KOPT-K1 (cell line): ENCODE data around the gene CHRNA3.

ENCODE experiments used
- H3K27ac ChIP-seq: fragments of 200-600 bp; sonication (generic); 2 replicates; pipeline ENCODE4 v1.5.1; 2016; ENCODE audit warnings: antibody characterized with exemption, mild to moderate bottlenecking, low read depth, low read length; ENCODE audit not compliant: poor library complexity, severe bottlenecking
- H3K36me3 ChIP-seq: fragments of 200-600 bp; sonication (generic); 2 replicates; pipeline ENCODE4 v1.5.1; 2017; ENCODE audit warnings: antibody characterized with exemption, mild to moderate bottlenecking, low read length, moderate library complexity; ENCODE audit not compliant: insufficient read depth
- H3K9me3 ChIP-seq: fragments of 200-600 bp; sonication (generic); 2 replicates; pipeline ENCODE4 v1.5.1; 2017; ENCODE audit warnings: antibody characterized with exemption, low read length, mild to moderate bottlenecking; ENCODE audit not compliant: insufficient read depth, poor library complexity, severe bottlenecking

The CHRNA3 gene

DNA sequence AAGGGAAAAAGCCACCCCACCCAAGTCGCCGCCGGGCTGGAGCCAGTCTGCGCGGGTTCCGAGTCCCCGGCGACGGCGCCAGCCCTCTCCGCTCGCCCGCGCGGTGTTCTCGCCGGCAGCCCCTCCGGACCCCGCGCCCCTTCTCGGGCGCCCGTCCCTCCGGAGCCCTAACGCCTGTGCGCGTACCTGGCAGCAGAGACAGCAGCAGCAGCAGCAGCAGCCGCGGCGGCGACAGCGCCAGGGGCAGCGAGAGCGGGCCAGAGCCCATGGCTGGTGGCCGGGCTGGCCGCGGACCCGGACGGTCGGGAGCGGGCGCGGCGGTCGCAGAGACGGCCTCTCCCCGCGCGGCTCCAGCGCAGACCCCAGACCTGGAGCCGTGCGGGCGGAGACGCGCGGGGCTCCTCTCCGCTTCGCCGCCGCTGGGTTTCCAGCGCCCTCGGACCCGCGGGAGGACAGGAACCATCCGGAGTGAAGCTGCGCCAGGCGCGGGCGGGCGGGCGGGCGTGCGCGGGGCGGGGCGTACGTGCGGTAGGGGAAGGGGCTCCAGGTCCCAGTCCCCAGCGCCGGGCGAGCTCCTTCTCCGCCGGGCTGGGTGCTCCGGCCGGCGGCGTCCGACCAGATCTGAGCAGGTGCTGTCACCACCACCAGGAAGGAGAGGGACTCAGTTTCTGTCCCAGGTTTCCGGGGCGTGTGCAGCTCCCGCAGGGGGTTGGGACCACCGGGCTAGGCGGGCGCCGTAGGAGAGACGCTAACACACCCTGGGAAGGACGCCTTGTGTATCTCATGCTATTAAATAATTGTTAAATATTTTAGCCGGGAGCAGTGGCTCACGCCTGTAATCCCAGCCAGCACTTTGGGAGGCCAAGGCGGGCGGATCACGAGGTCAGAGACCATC, at the start of gene CHRNA3:
CHRNA3 (minus strand) TSS at position 470 of the 895 bp plus-strand sequence; CDS start at position 268, 202 bp downstream.
- H3K9me3 ChIP-seq = no peaks in the 10 kb centered on the region
- H3K36me3 ChIP-seq = no peaks in the 10 kb centered on the region
- H3K27ac ChIP-seq = peak within 1 kb of the TSS; percentile 10

DNA sequence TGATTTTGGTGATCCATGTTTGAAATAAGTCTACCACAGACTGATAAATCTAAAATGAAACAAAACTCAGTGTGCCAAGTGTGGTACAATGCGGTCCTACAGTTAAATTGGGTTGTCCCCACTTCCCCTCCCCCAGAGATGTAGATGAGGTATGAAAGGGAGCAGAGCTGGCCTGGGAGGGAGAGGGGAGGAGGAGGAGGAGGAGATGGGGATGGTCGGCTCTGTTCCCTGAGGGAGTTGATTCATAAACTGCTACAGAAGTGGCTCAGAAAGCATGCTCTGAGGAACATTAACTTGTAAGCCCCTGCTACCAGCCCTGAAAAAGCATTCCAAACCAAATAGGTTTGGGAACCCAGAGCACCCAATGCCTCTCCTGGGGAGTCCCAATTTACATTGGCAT, 48.2 kb upstream of the CHRNA3 start:
- H3K27ac ChIP-seq = no peak overlapping the region
- H3K36me3 ChIP-seq = no peaks in the 10 kb centered on the region
- no peaks in the 10 kb centered on the region for H3K9me3 ChIP-seq

DNA sequence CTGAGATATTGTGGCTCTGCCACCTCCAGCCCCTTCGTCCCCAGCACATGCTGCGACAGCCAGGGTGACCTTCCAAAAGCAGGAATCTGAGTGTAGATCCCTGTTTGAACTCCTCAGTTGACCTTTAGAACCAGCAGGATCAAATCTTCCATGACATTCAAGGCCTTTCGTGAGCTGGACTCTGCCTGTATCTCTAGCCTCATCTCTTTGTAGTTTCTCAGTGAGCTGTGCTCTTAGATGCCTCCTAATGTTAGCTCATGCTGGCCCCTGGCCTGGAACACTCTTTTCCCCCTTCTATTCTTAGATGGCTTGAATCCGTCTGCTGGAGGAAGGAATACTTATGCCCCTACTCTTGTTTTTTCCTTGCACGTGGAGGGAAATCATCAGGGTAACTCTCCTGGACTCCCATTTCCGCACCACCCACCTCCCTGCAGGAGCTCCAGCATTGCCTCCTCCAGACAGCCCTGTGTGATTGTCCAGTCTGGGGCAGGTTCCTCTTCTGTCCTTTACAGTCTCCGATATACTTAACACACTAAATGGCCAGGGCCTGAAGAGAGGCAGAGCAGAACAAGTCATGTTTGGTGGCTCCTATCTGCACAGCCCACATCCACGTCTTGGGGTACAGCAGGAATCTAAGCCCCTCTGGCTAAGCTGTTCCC, 46.9 kb upstream of the CHRNA3 start:
- Histone ChIP-seq H3K9me3 (no peaks in the 10 kb centered on the region), H3K27ac (no peak overlapping the region), H3K36me3 (no peaks in the 10 kb centered on the region)

DNA sequence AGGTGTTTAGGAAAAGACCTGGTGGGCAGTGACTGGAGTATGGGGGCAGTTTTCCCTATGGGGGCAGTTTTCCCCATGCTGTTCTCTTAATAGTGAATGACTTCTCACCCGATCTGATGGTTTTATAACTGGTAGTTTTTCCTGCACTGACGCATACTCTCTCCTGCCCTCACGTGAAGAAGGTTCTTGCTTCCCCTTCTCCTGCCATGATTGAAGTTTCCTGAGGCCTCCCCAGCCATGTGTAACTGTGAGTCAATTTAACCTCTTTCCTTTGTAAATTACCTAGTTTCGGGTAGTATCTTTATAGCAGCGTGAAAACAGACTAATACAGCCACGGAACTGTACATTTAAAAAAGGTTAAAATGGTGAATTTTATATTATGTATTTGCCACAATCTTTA, 45.2 kb upstream of the CHRNA3 start:
- Histone ChIP-seq H3K27ac (no peak overlapping the region), H3K9me3 (no peaks in the 10 kb centered on the region)

DNA sequence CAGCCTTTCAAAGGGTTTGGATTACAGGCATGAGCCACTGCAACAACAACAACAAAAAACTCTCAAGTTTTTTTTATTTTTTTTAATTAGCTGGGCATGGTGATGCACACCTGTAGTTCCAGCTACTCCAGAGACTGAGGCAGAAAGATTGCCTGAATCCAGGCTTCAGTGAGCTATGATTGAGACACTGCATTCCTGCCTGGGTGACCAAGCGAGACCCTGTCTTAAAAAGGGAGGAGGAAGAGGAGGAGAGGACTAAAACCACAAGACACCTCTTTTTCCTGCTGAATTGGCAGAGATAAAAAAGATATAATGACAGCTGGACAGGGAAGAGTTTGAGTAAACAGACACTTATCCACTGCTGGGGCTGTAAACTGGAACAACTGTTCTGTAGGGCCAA, 42.9 kb upstream of the CHRNA3 start:
- Histone ChIP-seq H3K27ac (no peak overlapping the region), H3K36me3 (no peaks in the 10 kb centered on the region), H3K9me3 (no peaks in the 10 kb centered on the region)

More for the DNA sequence above, 45.2 kb upstream of the CHRNA3 start:
- H3K36me3 ChIP-seq = no peaks in the 10 kb centered on the region

DNA sequence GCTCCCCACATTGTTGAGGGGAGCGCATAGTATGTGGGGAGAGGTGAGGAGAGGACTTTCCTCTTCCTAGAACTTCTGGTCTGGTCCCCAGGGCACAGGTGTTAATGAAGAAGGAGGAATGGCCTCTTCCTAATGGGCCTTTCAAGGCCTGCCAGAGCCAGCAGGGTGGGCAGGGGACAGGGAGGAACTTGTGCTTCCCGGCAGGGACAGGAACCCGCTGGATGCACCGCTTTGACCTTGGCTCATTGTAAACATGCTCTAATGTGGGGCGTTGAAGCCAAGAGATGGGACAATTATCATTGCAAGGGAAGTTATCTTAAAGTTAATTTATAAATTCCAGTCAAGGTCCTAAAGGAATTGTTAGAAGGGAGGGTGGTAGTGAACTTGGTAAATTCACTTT, 41.2 kb upstream of the CHRNA3 start:
- H3K27ac ChIP-seq = no peak overlapping the region
- H3K9me3 ChIP-seq = no peaks in the 10 kb centered on the region
- no peaks in the 10 kb centered on the region for H3K36me3 ChIP-seq

DNA sequence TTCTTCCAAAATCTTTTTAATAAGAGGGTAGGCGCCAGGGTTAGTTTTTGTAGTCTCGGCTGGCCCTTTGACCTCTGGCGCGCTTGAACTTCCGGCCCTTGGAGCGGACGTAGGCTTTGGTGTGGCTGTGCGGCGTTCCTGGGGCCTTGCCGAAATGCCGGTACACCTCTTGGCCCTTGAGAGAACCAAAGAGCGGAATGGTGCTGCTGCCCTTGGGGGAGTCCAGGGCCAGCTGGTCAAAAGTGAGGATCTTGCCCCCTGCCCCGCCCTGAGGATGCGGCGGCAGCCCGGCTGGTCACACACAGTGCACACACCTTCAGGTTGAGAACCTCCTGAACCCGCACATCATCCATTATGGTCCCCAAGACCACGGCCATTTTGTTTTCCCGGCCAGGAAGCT, 40.2 kb upstream of the CHRNA3 start:
- Histone ChIP-seq H3K9me3 (no peaks in the 10 kb centered on the region), H3K36me3 (no peaks in the 10 kb centered on the region), H3K27ac (no peak overlapping the region)

DNA sequence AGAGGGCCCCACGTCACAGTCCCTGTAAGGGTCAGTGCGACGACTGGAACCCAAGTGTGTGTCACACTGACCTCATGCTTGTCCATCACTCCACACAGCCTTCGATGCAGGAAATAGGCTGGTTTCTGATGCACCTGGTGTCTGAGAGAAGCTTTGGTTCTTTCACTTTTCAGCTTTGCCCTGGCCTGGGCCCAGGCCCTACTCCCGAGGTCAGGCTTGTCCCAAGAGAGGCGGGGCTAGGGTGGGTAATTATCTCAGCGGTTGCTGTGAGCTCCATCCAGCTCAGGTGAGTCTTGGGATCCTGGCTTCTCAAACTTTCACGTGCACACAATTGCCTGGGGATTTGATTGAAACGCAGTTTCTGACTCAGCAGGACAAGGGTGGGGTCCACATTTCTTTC, 39.8 kb upstream of the CHRNA3 start:
- Histone ChIP-seq H3K27ac (no peak overlapping the region), H3K36me3 (no peaks in the 10 kb centered on the region), H3K9me3 (no peaks in the 10 kb centered on the region)

DNA sequence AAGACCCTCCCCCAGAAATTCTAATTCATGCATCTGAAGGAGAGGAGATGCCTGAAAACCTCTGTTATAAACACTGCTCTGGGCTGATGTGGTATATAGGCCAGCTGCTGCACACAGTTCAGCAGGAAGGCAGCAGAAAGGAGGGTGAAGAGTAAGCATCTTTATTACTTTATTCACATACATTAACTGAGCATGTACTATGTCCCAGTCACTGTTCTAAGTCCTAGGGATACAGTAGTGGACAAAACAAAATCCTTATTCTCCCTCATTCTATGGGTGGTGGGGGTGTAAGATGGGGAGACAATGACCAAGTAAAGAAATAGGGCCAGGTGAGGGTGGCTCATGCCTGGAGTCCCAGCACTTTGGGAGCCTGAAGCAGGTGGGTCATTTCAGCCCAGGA, 38.0 kb upstream of the CHRNA3 start:
- H3K9me3 ChIP-seq = no peaks in the 10 kb centered on the region

DNA sequence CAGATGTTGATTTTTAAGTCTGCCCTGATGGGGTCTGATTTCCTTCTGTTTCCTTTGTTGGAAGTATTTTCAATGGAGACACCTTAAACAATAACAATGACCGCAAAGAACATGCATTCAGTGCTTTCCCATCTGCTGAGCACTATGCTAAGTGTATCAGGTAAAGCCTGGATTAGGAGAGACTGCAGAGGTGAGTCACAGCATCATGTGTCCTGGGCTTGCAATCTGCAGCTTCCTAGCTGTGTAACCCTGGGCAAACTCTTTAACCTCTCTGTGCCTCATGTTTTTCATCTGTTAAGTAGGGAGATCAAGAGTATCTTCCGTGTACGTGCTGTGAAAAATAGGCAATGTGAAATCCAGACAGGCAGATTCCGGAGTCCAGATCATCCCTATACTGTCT, 33.5 kb upstream of the CHRNA3 start:
- H3K9me3 ChIP-seq = no peaks in the 10 kb centered on the region
- H3K36me3 ChIP-seq = no peaks in the 10 kb centered on the region
- no peak overlapping the region for H3K27ac ChIP-seq

More for the DNA sequence above, 38.0 kb upstream of the CHRNA3 start:
- H3K36me3 ChIP-seq = no peaks in the 10 kb centered on the region
- no peak overlapping the region for H3K27ac ChIP-seq

DNA sequence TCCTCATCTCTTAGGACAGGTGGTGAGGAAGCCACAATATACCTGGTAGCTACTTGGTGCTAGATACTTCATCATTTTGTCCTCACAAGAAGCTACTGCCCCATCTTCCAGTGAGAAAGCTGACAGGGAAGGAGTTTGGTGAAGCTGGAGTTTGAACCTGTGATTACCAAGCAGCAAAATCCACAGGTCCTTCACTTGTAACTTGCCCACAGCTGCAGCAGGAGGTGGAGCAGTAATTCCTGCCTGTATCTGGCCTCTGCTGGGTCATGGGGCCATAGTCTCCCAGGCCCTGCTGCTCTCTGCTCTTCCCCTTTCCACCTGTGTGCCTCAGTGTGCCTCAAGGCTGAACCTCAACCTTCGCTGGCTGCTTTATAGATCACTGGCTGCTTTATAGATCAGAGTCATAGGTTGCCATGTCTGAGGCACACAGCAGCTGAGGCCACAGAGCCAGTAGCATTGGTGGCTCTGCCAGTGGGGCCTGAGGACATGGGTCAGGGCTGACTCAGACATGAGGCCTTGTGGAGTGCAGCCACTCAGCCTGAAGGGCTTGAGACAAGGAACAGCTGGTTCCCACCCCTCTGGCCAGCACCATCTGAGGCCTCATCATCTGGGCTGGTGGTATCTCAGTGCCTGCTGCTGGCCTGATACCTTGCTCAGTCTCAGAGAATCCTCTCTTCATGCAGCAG, 31.3 kb upstream of the CHRNA3 start:
- H3K27ac ChIP-seq = no peak overlapping the region
- H3K9me3 ChIP-seq = no peaks in the 10 kb centered on the region
- H3K36me3 ChIP-seq = no peaks in the 10 kb centered on the region

DNA sequence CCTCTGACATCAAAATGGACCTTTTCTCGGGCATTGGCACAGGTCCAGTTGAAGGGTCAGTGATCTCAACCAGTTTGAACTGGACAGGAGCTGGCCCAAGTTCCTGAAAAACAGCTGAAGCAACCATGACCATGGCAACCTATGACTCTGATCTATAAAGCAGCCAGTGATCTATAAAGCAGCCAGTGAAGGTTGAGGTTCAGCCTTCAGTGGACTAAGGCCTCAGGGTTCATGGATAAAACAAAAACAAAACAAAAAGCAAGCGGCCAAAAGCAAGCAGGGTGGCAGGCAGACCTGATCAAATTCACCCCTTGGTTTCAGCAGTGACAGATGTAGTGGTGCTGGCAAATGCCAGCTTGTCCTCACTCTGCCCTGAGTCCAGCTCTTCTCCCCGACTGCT, 30.2 kb upstream of the CHRNA3 start:
- no peaks in the 10 kb centered on the region for H3K9me3 ChIP-seq
- no peaks in the 10 kb centered on the region for H3K36me3 ChIP-seq
- H3K27ac ChIP-seq = no peak overlapping the region

DNA sequence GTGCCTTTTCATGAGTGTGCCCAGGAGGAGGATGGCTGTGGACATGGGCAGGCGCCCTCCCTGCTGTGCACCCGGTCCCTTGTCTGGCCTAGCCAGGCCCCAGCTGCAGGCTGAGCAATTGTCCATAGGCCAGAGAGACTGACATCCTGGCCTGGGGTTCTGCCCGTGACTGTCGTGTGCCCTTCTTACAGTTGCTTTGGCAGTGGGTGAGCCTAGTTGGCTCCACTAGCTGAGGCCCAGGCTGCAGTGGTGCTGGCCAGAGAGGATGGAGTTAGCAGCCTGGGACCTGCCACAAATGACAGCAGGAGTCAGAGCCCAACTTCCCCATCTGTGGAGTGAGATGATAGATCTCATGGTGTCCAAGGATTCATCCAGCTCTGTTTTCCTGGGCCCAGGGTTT, 29.2 kb upstream of the CHRNA3 start:
- no peak overlapping the region for H3K27ac ChIP-seq
- H3K9me3 ChIP-seq = no peaks in the 10 kb centered on the region
- no peaks in the 10 kb centered on the region for H3K36me3 ChIP-seq

DNA sequence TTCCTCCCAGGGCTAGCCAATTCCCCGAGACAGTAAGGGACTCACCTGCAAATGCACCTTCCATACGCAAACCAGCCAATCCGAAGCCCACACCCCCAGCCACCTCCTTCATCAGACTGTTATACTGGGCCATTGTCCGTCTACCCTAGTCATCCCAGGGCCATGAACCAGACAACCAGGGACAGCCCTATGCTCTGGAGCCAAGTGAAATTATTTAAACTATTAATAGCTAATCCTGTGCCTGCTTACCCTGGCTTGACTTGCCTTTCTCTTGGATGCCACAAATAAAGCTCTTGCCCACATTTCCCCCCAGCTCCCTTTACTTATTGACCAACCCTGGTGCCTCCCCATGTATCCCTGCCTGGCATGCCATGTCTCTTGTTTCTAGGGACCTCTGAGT, 24.2 kb upstream of the CHRNA3 start:
- no peaks in the 10 kb centered on the region for H3K36me3 ChIP-seq
- H3K27ac ChIP-seq = no peak overlapping the region

DNA sequence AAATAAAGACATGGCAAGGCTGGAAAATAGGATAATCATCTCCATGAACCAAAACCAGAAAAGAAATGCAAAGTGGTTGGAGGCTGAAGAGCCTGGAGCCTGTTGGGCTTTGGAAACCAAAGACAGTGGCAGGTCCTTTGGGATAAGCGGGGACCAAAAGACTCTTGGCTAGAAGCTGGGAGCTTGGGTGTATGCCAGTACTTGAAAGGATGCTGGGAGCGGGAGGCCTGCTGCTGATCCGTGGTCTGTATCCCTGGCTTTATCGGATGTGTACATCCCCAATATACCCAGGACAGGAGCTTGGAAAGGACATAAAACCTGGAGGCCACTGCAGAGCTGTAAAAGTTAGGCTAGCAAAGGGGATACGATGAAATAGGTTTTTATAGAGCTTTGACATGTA, 21.5 kb upstream of the CHRNA3 start:
- no peaks in the 10 kb centered on the region for H3K9me3 ChIP-seq
- H3K36me3 ChIP-seq = no peaks in the 10 kb centered on the region
- no peak overlapping the region for H3K27ac ChIP-seq

More for the DNA sequence above, 24.2 kb upstream of the CHRNA3 start:
- H3K9me3 ChIP-seq = no peaks in the 10 kb centered on the region
